ENCODE measurements around the gene PHLDA3. TPM values are rescaled to one million over a fixed set of nuclear protein-coding genes. Genes with fewer than 3 reads are reported as not detected.

The PHLDA3 gene
- total RNA-seq (1 to 10 TPM in 4 of 5 donors, under 1 TPM in 1; 0.83 to 5.8 (median 3.6) TPM), total RNA-seq (0.12 to 3.0 (median 0.96) reads per million in 29 experiments)
- total RNA-seq (2013) = 0.61 TPM

GRCh38 chr1:201468844-201469644, at the start of gene PHLDA3:
PHLDA3 (minus strand) TSS chr1:201469188; CDS start chr1:201468786, 402 bp downstream.
- peak in 4 of 35 experiments; percentile 13 to 26 (median 16) for DNase-seq
- Histone ChIP-seq H3K9me3 (no peaks in the 10 kb centered on the region), H3K36me3 (ENCODE audit: control insufficient read depth in 2 of 2, extremely low read depth in 1 of 2, insufficient read depth in 1 of 2, low read length in 1 of 2) (no peaks in the 10 kb centered on the region), H3K4me1 (ENCODE audit: control insufficient read depth in 1 of 2, extremely low read depth in 1 of 2, insufficient read depth in 2 of 2, low read length in 2 of 2) (peaks cover 0 to 7% of the 10 kb centered on the region in 2 experiments), H3K27me3 (replicated peaks in 1 of 2; ENCODE audit: control insufficient read depth in 2 of 2, extremely low read depth in 1 of 2, insufficient read depth in 2 of 2, low read length in 1 of 2) (peaks cover 0 to 43% of the 10 kb centered on the region in 2 experiments), H3K4me3 (ENCODE audit: control insufficient read depth in 1 of 2, extremely low read depth in 1 of 2, low read length in 1 of 2) (peak within 1 kb of the TSS in 1 of 2 donors; percentile 27), H3K27ac (ENCODE audit: low read length) (no peak within 1 kb of the TSS)
- ChIA-PET POLR2A (no interaction called here), CTCF (interaction anchor here (0.5 to 0.6 kb wide), 2 partner anchors 13 to 21 kb away, joined by 3 to 6 read pairs; no protein-coding TSS in a partner anchor)
- H3K27me3 Mint-ChIP-seq = peaks cover 40 to 60% of the 10 kb centered on the region in 2 donors
- H3K27ac Mint-ChIP-seq = peak within 1 kb of the TSS in 1 of 2 donors; percentile 27
- H3K4me3 Mint-ChIP-seq = peak within 1 kb of the TSS; percentile 55 to 69 (median 69)
- H3K36me3 Mint-ChIP-seq = no peaks in the 10 kb centered on the region
- H3K9me3 Mint-ChIP-seq = no peaks in the 10 kb centered on the region
- H3K4me1 Mint-ChIP-seq = peaks cover 6 to 17% (median 11%) of the 10 kb centered on the region in 3 donors
- peak; percentile 54 to 73 (median 67) for ATAC-seq (replicated peaks in 1 of 4)
- under 1% methylated on average over 54 of the region's 76 CpGs for WGBS (ENCODE audit: insufficient coverage)

GRCh38 chr1:201518071-201518470, 49.1 kb upstream of the PHLDA3 start:
- POLR2A ChIA-PET = interaction anchor here in 1 of 2 donors (0.7 kb wide), 1 partner anchor 11 kb away, joined by 18 read pairs; no protein-coding TSS in a partner anchor

GRCh38 chr1:201517631-201518030, 48.6 kb upstream of the PHLDA3 start:
- DNase-seq (no peak), ATAC-seq (replicated peaks in 1 of 4) (no peak)
- Histone ChIP-seq H3K4me3 (ENCODE audit: control insufficient read depth in 1 of 2, extremely low read depth in 1 of 2, low read length in 1 of 2) (no peak overlapping the region), H3K4me1 (ENCODE audit: control insufficient read depth in 1 of 2, extremely low read depth in 1 of 2, insufficient read depth in 2 of 2, low read length in 2 of 2) (peaks cover 0 to 2% of the 10 kb centered on the region in 2 experiments), H3K36me3 (ENCODE audit: control insufficient read depth in 2 of 2, extremely low read depth in 1 of 2, insufficient read depth in 1 of 2, low read length in 1 of 2) (peaks cover 0 to 4% of the 10 kb centered on the region in 2 donors), H3K27ac (ENCODE audit: low read length) (no peak overlapping the region), H3K27me3 (replicated peaks in 1 of 2; ENCODE audit: control insufficient read depth in 2 of 2, extremely low read depth in 1 of 2, insufficient read depth in 2 of 2, low read length in 1 of 2) (no peaks in the 10 kb centered on the region), H3K9me3 (no peaks in the 10 kb centered on the region)
- H3K27me3 Mint-ChIP-seq = no peaks in the 10 kb centered on the region
- 98% methylated on average over 6 of the region's 7 CpGs for whole genome bisulfite sequencing (ENCODE audit: insufficient coverage)
- CTCF ChIA-PET = interaction anchor here in 1 of 2 donors (1.1 kb wide), 1 partner anchor 37 kb away, joined by 3 read pairs; no protein-coding TSS in a partner anchor
- H3K4me1 Mint-ChIP-seq = peaks cover 0 to 5% (median 0%) of the 10 kb centered on the region in 3 donors
- POLR2A ChIA-PET = no interaction called here
- peaks cover 27% of the 10 kb centered on the region for H3K36me3 Mint-ChIP-seq
- no peaks in the 10 kb centered on the region for H3K9me3 Mint-ChIP-seq
- H3K4me3 Mint-ChIP-seq = no peak overlapping the region
- no peak overlapping the region for H3K27ac Mint-ChIP-seq

More at GRCh38 chr1:201518071-201518470, 49.1 kb upstream of the PHLDA3 start:
- no peak for DNase-seq
- Histone ChIP-seq H3K9me3 (no peaks in the 10 kb centered on the region), H3K27me3 (replicated peaks in 1 of 2; ENCODE audit: control insufficient read depth in 2 of 2, extremely low read depth in 1 of 2, insufficient read depth in 2 of 2, low read length in 1 of 2) (no peaks in the 10 kb centered on the region), H3K4me1 (ENCODE audit: control insufficient read depth in 1 of 2, extremely low read depth in 1 of 2, insufficient read depth in 2 of 2, low read length in 2 of 2) (no peaks in the 10 kb centered on the region), H3K4me3 (ENCODE audit: control insufficient read depth in 1 of 2, extremely low read depth in 1 of 2, low read length in 1 of 2) (no peak overlapping the region), H3K36me3 (ENCODE audit: control insufficient read depth in 2 of 2, extremely low read depth in 1 of 2, insufficient read depth in 1 of 2, low read length in 1 of 2) (peaks cover 0 to 4% of the 10 kb centered on the region in 2 donors), H3K27ac (ENCODE audit: low read length) (no peak overlapping the region)
- Mint-ChIP-seq H3K4me3 (no peak overlapping the region), H3K27me3 (no peaks in the 10 kb centered on the region), H3K4me1 (peaks cover 0 to under 1% (median 0%) of the 10 kb centered on the region in 3 donors), H3K36me3 (peaks cover 27% of the 10 kb centered on the region), H3K27ac (no peak overlapping the region), H3K9me3 (no peaks in the 10 kb centered on the region)
- no peak for ATAC-seq (replicated peaks in 1 of 4)
- WGBS (ENCODE audit: insufficient coverage) = 100% methylated on average over 1 of the region's 5 CpGs
- CTCF ChIA-PET = interaction anchor here (0.7 to 1.1 kb wide), 2 partner anchors 14 to 38 kb away, joined by 3 to 10 read pairs; no protein-coding TSS in a partner anchor

GRCh38 chr1:201516511-201517127, 47.6 kb upstream of the PHLDA3 start:
- H3K36me3 ChIP-seq (ENCODE audit: control insufficient read depth in 2 of 2, extremely low read depth in 1 of 2, insufficient read depth in 1 of 2, low read length in 1 of 2) = no peaks in the 10 kb centered on the region
- no peak overlapping the region for H3K4me3 Mint-ChIP-seq
- no peaks in the 10 kb centered on the region for H3K9me3 ChIP-seq
- no peaks in the 10 kb centered on the region for H3K27me3 Mint-ChIP-seq
- ATAC-seq (replicated peaks in 1 of 4) (no peak), DNase-seq (no peak)
- no peaks in the 10 kb centered on the region for H3K27me3 ChIP-seq (replicated peaks in 1 of 2; ENCODE audit: control insufficient read depth in 2 of 2, extremely low read depth in 1 of 2, insufficient read depth in 2 of 2, low read length in 1 of 2)
- no peak overlapping the region for H3K27ac Mint-ChIP-seq
- no peak overlapping the region for H3K27ac ChIP-seq (ENCODE audit: low read length)
- peaks cover 0 to 5% (median 0%) of the 10 kb centered on the region in 3 donors for H3K4me1 Mint-ChIP-seq
- H3K4me1 ChIP-seq (ENCODE audit: control insufficient read depth in 1 of 2, extremely low read depth in 1 of 2, insufficient read depth in 2 of 2, low read length in 2 of 2) = peaks cover 0 to 3% of the 10 kb centered on the region in 2 experiments
- H3K9me3 Mint-ChIP-seq = no peaks in the 10 kb centered on the region
- POLR2A ChIA-PET = no interaction called here
- H3K4me3 ChIP-seq (ENCODE audit: control insufficient read depth in 1 of 2, extremely low read depth in 1 of 2, low read length in 1 of 2) = no peak overlapping the region
- CTCF ChIA-PET = interaction anchor here (0.6 to 5.6 kb wide), 6 partner anchors 9 to 35 kb away, joined by 3 to 77 read pairs (median 3); no protein-coding TSS in a partner anchor
- peaks cover 18% of the 10 kb centered on the region for H3K36me3 Mint-ChIP-seq
- 100% methylated on average over 1 of the region's 2 CpGs for WGBS (ENCODE audit: insufficient coverage)

GRCh38 chr1:201515895-201516294, 46.9 kb upstream of the PHLDA3 start:
- Mint-ChIP-seq H3K4me3 (no peak overlapping the region), H3K36me3 (peaks cover 17% of the 10 kb centered on the region), H3K27ac (no peak overlapping the region), H3K4me1 (peaks cover 0 to 5% (median 0%) of the 10 kb centered on the region in 3 donors), H3K9me3 (no peaks in the 10 kb centered on the region), H3K27me3 (no peaks in the 10 kb centered on the region)
- Histone ChIP-seq H3K27me3 (replicated peaks in 1 of 2; ENCODE audit: control insufficient read depth in 2 of 2, extremely low read depth in 1 of 2, insufficient read depth in 2 of 2, low read length in 1 of 2) (no peaks in the 10 kb centered on the region), H3K4me1 (ENCODE audit: control insufficient read depth in 1 of 2, extremely low read depth in 1 of 2, insufficient read depth in 2 of 2, low read length in 2 of 2) (peaks cover 0 to 3% of the 10 kb centered on the region in 2 experiments), H3K4me3 (ENCODE audit: control insufficient read depth in 1 of 2, extremely low read depth in 1 of 2, low read length in 1 of 2) (no peak overlapping the region), H3K9me3 (no peaks in the 10 kb centered on the region), H3K36me3 (ENCODE audit: control insufficient read depth in 2 of 2, extremely low read depth in 1 of 2, insufficient read depth in 1 of 2, low read length in 1 of 2) (no peaks in the 10 kb centered on the region), H3K27ac (ENCODE audit: low read length) (no peak overlapping the region)
- POLR2A ChIA-PET = no interaction called here
- ATAC-seq (replicated peaks in 1 of 4) = no peak
- no peak for DNase-seq
- CTCF ChIA-PET = interaction anchor here (0.6 to 5.6 kb wide), 5 partner anchors 12 to 34 kb away, joined by 3 to 77 read pairs (median 3); no protein-coding TSS in a partner anchor
- no CpG with 5 or more reads among the region's 1 CpG for WGBS (ENCODE audit: insufficient coverage)
